WTC11 (cell line): ENCODE data around the gene FBXO41. TPM values are rescaled to one million over a fixed set of nuclear protein-coding genes. Genes with fewer than 3 reads are reported as not detected.

Experiments
- ATAC-seq: fragments of 200-7000 bp; cut with Tn5 transposase; 2 replicates; pipeline ENCODE4 v1.10.0; 2021; ENCODE audit warnings: mild to moderate bottlenecking, moderate library complexity
- CTCF ChIA-PET: fragments of 300-600 bp; sonication (Branson Sonifier 250); formaldehyde crosslinking; loops from one replicate; lab custom pipeline; 2021; ENCODE audit warnings: antibody characterized with exemption; lab: Charles Lee
- POLR2A ChIA-PET: fragments of 350-600 bp; sonication (Branson Sonifier 250); formaldehyde crosslinking; loops from one replicate; lab custom pipeline; 2021; ENCODE audit warnings: antibody characterized with exemption; lab: Charles Lee
- DNase-seq: peaks from one replicate; pipeline ENCODE4 v3.0.0; 2021; ENCODE audit warnings: low spot score
- H3K27ac Mint-ChIP-seq: 2 replicates; pipeline ENCODE4 v1.8.0; 2021; ENCODE audit warnings: mixed read lengths
- H3K27me3 Mint-ChIP-seq: 2 replicates; pipeline ENCODE4 v1.8.0; 2021; ENCODE audit warnings: low read depth, mild to moderate bottlenecking, moderate library complexity, mixed read lengths
- H3K36me3 Mint-ChIP-seq: 2 replicates; pipeline ENCODE4 v1.8.0; 2021; ENCODE audit warnings: mixed read lengths
- H3K4me1 Mint-ChIP-seq: 2 replicates; pipeline ENCODE4 v1.8.0; 2022; ENCODE audit warnings: mixed read lengths
- H3K4me3 Mint-ChIP-seq: 2 replicates; pipeline ENCODE4 v1.8.0; 2021; ENCODE audit warnings: mild to moderate bottlenecking, moderate library complexity, mixed read lengths
- H3K9me3 Mint-ChIP-seq: 2 replicates; pipeline ENCODE4 v1.8.0; 2021; ENCODE audit warnings: mixed read lengths
- CBFB ChIP-seq: sonication (generic); formaldehyde crosslinking; IDR thresholded peaks from 2 replicates; pipeline ENCODE4 v1.8.1; 2022; ENCODE audit warnings: mild to moderate bottlenecking, low read depth, missing genetic modification reagents
- ELF4 ChIP-seq: sonication (generic); formaldehyde crosslinking; IDR thresholded peaks from 2 replicates; pipeline ENCODE4 v1.8.1; 2022; ENCODE audit warnings: low read depth, mild to moderate bottlenecking, moderate library complexity, missing genetic modification reagents
- ETV6 ChIP-seq: sonication (generic); formaldehyde crosslinking; IDR thresholded peaks from 2 replicates; pipeline ENCODE4 v1.8.1; 2022; ENCODE audit warnings: mild to moderate bottlenecking, missing genetic modification reagents
- FOXP1 ChIP-seq: sonication (generic); formaldehyde crosslinking; IDR thresholded peaks from 2 replicates; pipeline ENCODE4 v1.8.0; 2022; ENCODE audit warnings: missing genetic modification reagents, mild to moderate bottlenecking, moderate library complexity, borderline replicate concordance
- GABPB1 ChIP-seq: sonication (generic); formaldehyde crosslinking; IDR thresholded peaks from 2 replicates; pipeline ENCODE4 v1.8.1; 2023; ENCODE audit warnings: mild to moderate bottlenecking, missing genetic modification reagents
- MXD4 ChIP-seq: fragments of 250-450 bp; sonication (Bioruptor Pico); IDR thresholded peaks from 2 replicates; pipeline ENCODE4 v1.8.0; 2021; ENCODE audit warnings: mild to moderate bottlenecking, moderate library complexity, borderline replicate concordance
- NFE2L1 ChIP-seq: sonication (generic); formaldehyde crosslinking; IDR thresholded peaks from 2 replicates; pipeline ENCODE4 v1.8.1; 2023; ENCODE audit warnings: missing genetic modification reagents
- NR2C2 ChIP-seq: sonication (generic); formaldehyde crosslinking; IDR thresholded peaks from 2 replicates; pipeline ENCODE4 v1.8.0; 2022; ENCODE audit warnings: mild to moderate bottlenecking, missing genetic modification reagents
- RELA ChIP-seq: sonication (generic); formaldehyde crosslinking; IDR thresholded peaks from 2 replicates; pipeline ENCODE4 v1.8.1; 2022; ENCODE audit warnings: missing genetic modification reagents, mild to moderate bottlenecking, borderline replicate concordance
- SOX15 ChIP-seq: fragments of 250-450 bp; sonication (Bioruptor Pico); IDR thresholded peaks from 2 replicates; pipeline ENCODE4 v1.9.0; 2021; ENCODE audit warnings: mild to moderate bottlenecking
- ZNF138 ChIP-seq: sonication (generic); formaldehyde crosslinking; conservative IDR thresholded peaks from 2 replicates; pipeline ENCODE4 v1.8.1; 2022; ENCODE audit warnings: mild to moderate bottlenecking, moderate library complexity, missing genetic modification reagents
- ZNF263 ChIP-seq: sonication (generic); formaldehyde crosslinking; IDR thresholded peaks from 2 replicates; pipeline ENCODE4 v1.8.1; 2022; ENCODE audit warnings: low read depth, mild to moderate bottlenecking, moderate library complexity, missing genetic modification reagents
- total RNA-seq: library from RNA; stranded (reverse); gene quantifications from 3 replicates; pipeline ENCODE4 v1.2.3, GENCODE V29; 2021
- TF ChIP-seq, protein P1 (sequence below): sonication (generic); formaldehyde crosslinking; IDR thresholded peaks from 2 replicates; pipeline ENCODE4 v1.8.0; 2022; ENCODE audit warnings: mild to moderate bottlenecking, missing genetic modification reagents
- TF ChIP-seq, protein P2 (sequence below): sonication (generic); formaldehyde crosslinking; IDR thresholded peaks from 2 replicates; pipeline ENCODE4 v1.8.0; 2022; ENCODE audit warnings: mild to moderate bottlenecking, missing genetic modification reagents
- TF ChIP-seq, protein P3 (sequence below): sonication (generic); formaldehyde crosslinking; IDR thresholded peaks from 2 replicates; pipeline ENCODE4 v1.8.1; 2022; ENCODE audit warnings: mild to moderate bottlenecking, missing genetic modification reagents, moderate library complexity, borderline replicate concordance
- TF ChIP-seq, protein P4 (sequence below): sonication (generic); formaldehyde crosslinking; IDR thresholded peaks from 2 replicates; pipeline ENCODE4 v1.8.1; 2023; ENCODE audit warnings: mild to moderate bottlenecking, missing genetic modification reagents, borderline replicate concordance
- TF ChIP-seq, protein P5 (sequence below): sonication (generic); formaldehyde crosslinking; IDR thresholded peaks from 2 replicates; pipeline ENCODE4 v1.8.0; 2023; ENCODE audit warnings: missing genetic modification reagents, mild to moderate bottlenecking, borderline replicate concordance
- TF ChIP-seq, protein P6 (sequence below): fragments of 250-450 bp; sonication (Bioruptor Pico); IDR thresholded peaks from 2 replicates; pipeline ENCODE4 v1.9.0; 2021; ENCODE audit warnings: moderate library complexity, mild to moderate bottlenecking, inconsistent platforms, borderline replicate concordance
- TF ChIP-seq, protein P7 (sequence below): fragments of 250-450 bp; sonication (Bioruptor Pico); IDR thresholded peaks from 2 replicates; pipeline ENCODE4 v1.8.0; 2021; ENCODE audit warnings: mild to moderate bottlenecking

The FBXO41 gene
- total RNA-seq, 1 experiment from 2014 or later, result 19.2 TPM

DNA sequence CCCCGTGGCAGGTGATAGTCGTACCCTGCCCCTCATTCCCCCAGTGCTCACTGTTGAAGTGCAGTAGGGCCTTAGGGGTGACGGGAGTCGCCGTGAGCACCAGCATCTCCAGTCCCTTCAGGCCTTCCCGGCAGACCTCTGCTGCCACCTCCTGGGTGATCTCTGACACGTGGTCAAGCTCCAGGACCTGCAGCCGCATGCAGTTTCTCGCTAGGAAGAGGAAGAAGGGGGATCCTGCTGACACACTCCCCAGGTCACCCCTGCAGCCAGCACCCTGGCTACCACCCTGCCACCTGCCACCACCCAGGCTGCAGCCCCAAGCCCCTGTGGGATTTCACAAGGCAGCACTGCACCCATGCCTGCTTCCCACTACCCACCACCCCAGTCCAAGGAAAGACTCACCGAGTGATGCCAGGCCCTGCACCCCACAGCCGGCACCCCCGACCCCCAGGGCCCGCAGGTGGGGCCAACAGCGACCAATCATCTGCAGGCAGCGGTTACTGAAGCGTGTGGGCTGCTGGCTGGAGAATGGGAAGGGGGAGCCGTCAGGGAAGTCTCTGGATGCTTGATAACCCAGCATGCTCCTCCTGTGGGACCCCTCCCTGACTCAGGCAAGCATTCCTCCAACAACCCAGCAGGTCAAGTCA, 23.8 kb downstream of the FBXO41 start (continued):
- TF ChIP-seq, protein P1, sequence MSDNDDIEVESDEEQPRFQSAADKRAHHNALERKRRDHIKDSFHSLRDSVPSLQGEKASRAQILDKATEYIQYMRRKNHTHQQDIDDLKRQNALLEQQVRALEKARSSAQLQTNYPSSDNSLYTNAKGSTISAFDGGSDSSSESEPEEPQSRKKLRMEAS (CRISPR knock-in tag), result peak; percentile 68; the same call in 1 of the 2 replicates
- TF ChIP-seq FOXP1 (CRISPR knock-in tag) (no peak), CBFB (CRISPR knock-in tag) (no peak), SOX15 (CRISPR knock-in tag) (no peak), RELA (CRISPR knock-in tag) (no peak), MXD4 (CRISPR knock-in tag) (no peak), GABPB1 (0 out of 2 replicates have a peak, but pooled peaks have one; percentile 11)
- TF ChIP-seq, protein P2, sequence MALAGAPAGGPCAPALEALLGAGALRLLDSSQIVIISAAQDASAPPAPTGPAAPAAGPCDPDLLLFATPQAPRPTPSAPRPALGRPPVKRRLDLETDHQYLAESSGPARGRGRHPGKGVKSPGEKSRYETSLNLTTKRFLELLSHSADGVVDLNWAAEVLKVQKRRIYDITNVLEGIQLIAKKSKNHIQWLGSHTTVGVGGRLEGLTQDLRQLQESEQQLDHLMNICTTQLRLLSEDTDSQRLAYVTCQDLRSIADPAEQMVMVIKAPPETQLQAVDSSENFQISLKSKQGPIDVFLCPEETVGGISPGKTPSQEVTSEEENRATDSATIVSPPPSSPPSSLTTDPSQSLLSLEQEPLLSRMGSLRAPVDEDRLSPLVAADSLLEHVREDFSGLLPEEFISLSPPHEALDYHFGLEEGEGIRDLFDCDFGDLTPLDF (CRISPR knock-in tag), result no peak
- TF ChIP-seq, protein P3, sequence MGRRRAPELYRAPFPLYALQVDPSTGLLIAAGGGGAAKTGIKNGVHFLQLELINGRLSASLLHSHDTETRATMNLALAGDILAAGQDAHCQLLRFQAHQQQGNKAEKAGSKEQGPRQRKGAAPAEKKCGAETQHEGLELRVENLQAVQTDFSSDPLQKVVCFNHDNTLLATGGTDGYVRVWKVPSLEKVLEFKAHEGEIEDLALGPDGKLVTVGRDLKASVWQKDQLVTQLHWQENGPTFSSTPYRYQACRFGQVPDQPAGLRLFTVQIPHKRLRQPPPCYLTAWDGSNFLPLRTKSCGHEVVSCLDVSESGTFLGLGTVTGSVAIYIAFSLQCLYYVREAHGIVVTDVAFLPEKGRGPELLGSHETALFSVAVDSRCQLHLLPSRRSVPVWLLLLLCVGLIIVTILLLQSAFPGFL (CRISPR knock-in tag), result no peak
- TF ChIP-seq, protein P4, sequence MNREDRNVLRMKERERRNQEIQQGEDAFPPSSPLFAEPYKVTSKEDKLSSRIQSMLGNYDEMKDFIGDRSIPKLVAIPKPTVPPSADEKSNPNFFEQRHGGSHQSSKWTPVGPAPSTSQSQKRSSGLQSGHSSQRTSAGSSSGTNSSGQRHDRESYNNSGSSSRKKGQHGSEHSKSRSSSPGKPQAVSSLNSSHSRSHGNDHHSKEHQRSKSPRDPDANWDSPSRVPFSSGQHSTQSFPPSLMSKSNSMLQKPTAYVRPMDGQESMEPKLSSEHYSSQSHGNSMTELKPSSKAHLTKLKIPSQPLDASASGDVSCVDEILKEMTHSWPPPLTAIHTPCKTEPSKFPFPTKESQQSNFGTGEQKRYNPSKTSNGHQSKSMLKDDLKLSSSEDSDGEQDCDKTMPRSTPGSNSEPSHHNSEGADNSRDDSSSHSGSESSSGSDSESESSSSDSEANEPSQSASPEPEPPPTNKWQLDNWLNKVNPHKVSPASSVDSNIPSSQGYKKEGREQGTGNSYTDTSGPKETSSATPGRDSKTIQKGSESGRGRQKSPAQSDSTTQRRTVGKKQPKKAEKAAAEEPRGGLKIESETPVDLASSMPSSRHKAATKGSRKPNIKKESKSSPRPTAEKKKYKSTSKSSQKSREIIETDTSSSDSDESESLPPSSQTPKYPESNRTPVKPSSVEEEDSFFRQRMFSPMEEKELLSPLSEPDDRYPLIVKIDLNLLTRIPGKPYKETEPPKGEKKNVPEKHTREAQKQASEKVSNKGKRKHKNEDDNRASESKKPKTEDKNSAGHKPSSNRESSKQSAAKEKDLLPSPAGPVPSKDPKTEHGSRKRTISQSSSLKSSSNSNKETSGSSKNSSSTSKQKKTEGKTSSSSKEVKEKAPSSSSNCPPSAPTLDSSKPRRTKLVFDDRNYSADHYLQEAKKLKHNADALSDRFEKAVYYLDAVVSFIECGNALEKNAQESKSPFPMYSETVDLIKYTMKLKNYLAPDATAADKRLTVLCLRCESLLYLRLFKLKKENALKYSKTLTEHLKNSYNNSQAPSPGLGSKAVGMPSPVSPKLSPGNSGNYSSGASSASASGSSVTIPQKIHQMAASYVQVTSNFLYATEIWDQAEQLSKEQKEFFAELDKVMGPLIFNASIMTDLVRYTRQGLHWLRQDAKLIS (CRISPR knock-in tag), result no peak
- TF ChIP-seq, all 79 proteins: peak for 4

DNA sequence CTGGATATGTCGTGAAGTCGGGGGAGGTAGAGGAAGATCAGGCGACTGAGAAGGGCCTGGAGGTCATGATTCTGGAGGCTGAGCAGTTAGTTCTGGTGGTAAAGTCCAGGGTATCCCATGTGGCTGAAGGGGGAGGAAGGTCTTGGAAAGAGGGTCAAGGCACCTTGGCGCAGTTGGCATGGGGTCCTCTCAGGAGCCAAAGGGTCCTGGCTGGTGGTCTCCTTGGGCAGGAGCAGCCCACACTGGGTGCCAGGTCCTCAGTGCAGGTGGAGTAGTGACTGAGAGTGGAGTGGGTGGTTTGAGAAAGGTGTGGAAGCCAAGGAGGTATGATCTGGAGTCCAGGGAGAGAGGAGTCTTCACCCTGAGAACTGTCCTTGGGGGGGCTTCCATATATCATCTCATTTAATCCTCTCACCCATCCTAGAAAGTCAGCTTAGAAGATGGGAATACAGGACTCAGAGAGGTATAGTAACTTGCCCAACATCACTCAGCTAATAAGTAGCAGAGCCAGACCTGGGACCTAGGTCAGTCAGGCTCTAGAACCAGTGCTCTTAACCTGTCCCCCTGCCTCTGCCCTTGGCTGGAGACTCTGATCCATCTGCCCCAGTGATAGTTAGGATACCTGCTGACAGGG, 24.5 kb downstream of the FBXO41 start:
- ChIA-PET POLR2A (no interaction called here), CTCF (interaction anchor here (1.0 to 1.5 kb wide), 6 partner anchors 9 to 100 kb away, joined by 5 to 9 read pairs (median 6); no protein-coding TSS in a partner anchor)
- Mint-ChIP-seq H3K27ac (no peak overlapping the region), H3K4me3 (no peak overlapping the region), H3K4me1 (peaks cover 11% of the 10 kb centered on the region), H3K27me3 (no peaks in the 10 kb centered on the region; the same call in 1 of the 2 replicates), H3K36me3 (peaks cover 9% of the 10 kb centered on the region), H3K9me3 (no peaks in the 10 kb centered on the region)
- ATAC-seq (no peak), DNase-seq (no peak)
- TF ChIP-seq, protein P5, sequence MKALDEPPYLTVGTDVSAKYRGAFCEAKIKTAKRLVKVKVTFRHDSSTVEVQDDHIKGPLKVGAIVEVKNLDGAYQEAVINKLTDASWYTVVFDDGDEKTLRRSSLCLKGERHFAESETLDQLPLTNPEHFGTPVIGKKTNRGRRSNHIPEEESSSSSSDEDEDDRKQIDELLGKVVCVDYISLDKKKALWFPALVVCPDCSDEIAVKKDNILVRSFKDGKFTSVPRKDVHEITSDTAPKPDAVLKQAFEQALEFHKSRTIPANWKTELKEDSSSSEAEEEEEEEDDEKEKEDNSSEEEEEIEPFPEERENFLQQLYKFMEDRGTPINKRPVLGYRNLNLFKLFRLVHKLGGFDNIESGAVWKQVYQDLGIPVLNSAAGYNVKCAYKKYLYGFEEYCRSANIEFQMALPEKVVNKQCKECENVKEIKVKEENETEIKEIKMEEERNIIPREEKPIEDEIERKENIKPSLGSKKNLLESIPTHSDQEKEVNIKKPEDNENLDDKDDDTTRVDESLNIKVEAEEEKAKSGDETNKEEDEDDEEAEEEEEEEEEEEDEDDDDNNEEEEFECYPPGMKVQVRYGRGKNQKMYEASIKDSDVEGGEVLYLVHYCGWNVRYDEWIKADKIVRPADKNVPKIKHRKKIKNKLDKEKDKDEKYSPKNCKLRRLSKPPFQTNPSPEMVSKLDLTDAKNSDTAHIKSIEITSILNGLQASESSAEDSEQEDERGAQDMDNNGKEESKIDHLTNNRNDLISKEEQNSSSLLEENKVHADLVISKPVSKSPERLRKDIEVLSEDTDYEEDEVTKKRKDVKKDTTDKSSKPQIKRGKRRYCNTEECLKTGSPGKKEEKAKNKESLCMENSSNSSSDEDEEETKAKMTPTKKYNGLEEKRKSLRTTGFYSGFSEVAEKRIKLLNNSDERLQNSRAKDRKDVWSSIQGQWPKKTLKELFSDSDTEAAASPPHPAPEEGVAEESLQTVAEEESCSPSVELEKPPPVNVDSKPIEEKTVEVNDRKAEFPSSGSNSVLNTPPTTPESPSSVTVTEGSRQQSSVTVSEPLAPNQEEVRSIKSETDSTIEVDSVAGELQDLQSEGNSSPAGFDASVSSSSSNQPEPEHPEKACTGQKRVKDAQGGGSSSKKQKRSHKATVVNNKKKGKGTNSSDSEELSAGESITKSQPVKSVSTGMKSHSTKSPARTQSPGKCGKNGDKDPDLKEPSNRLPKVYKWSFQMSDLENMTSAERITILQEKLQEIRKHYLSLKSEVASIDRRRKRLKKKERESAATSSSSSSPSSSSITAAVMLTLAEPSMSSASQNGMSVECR, result no peak
- no peak for TF ChIP-seq NFE2L1 (CRISPR knock-in tag)
- TF ChIP-seq ELF4 (CRISPR knock-in tag), result no peak
- no peak for TF ChIP-seq NR2C2 (CRISPR knock-in tag)
- no peak for TF ChIP-seq ETV6 (CRISPR knock-in tag)
- TF ChIP-seq ZNF263 (CRISPR knock-in tag), result no peak
- no peak for TF ChIP-seq ZNF138 (CRISPR knock-in tag)
- TF ChIP-seq, protein P6, sequence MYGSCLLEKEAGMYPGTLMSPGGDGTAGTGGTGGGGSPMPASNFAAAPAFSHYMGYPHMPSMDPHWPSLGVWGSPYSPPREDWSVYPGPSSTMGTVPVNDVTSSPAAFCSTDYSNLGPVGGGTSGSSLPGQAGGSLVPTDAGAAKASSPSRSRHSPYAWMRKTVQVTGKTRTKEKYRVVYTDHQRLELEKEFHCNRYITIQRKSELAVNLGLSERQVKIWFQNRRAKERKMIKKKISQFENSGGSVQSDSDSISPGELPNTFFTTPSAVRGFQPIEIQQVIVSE (CRISPR knock-in tag), result no peak
- TF ChIP-seq, protein P1 (CRISPR knock-in tag), result no peak
- TF ChIP-seq, protein P7, sequence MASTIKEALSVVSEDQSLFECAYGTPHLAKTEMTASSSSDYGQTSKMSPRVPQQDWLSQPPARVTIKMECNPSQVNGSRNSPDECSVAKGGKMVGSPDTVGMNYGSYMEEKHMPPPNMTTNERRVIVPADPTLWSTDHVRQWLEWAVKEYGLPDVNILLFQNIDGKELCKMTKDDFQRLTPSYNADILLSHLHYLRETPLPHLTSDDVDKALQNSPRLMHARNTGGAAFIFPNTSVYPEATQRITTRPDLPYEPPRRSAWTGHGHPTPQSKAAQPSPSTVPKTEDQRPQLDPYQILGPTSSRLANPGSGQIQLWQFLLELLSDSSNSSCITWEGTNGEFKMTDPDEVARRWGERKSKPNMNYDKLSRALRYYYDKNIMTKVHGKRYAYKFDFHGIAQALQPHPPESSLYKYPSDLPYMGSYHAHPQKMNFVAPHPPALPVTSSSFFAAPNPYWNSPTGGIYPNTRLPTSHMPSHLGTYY, result no peak
